Measurements from ENCODE around the gene OSBPL10.
"Not testable (repeated sequence)": the region's sequence is repeated elsewhere in the genome, so short reads cannot be mapped to it uniquely, and the experiment has no call there.

Gene OSBPL10

GRCh38 chr3:31800436-31800835 lies 180.6 kb downstream of the OSBPL10 start:
- H3K27ac ChIP-seq = no peak overlapping the region
- H3K4me3 ChIP-seq = no peak overlapping the region

DNA sequence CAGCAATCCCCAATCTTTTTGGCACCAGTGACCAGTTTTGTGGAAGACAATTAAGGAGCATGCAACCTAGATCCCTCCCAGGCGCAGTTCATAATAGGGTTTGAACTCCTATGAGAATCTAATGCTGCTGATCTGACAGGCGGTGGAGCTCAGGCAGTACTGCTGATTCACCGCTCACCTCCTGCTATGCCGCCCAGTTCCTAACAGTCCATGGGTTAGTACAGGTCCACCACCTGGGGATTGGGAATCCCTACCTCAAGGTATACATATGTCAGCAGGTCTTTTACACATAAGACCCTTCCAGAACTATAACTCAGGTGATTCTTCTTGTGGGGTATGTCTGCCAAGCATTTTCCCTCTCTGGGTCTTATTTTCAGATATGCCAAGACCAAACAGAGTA lies 182.2 kb downstream of the OSBPL10 start:
- H3K27ac ChIP-seq = no peak overlapping the region
- no peak overlapping the region for H3K4me3 ChIP-seq

GRCh38 chr3:31793821-31794220 lies 187.2 kb downstream of the OSBPL10 start:
- no peak overlapping the region for H3K27ac ChIP-seq
- no peak overlapping the region for H3K4me3 ChIP-seq

- Histone ChIP-seq H3K27ac (no peak overlapping the region), H3K4me3 (no peak overlapping the region)
Observed at GRCh38 chr3:31791090-31791430, 190.0 kb downstream of the OSBPL10 start.

DNA sequence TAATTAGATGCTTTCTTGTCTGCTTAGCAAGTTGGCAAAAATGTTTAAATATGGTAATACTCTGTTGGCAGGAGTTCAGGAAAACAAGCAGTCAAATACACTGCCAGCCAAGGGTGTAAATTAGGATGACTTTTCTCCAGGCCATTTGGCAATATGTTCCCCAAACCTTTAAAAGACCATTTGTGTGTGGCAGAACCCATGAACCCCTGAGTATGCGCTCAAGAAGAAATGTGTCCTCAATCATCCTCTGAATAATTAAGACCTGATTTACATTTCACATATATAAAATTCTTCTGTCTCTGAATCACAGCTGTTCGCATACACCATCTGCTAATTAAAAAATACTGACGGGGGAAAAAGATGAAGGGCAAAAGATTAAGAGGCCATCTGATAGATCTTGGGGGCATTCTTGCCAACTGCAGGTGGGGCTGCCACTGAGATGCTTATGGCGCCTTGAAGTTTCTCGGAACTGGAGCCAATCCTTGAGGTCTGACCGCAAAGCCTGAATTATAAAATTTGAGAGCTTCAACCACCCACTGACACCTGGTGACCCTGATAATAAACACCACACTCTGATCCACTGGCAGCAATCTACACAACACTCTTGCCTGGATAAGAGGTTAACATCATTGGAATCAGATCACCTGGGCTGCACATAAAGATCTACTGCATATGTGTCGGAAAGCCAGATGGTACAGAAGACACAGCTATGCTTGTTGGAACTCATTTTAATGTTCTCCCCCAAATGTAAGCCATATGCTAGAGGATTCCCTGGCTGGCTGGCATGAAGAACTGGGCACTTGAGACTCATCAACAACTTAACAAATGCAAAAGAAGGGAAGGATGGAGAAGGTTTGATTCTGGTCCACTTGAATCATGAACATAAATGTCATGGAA lies 190.6 kb downstream of the OSBPL10 start:
- Histone ChIP-seq H3K27ac (no peak overlapping the region), H3K4me3 (no peak overlapping the region)

DNA sequence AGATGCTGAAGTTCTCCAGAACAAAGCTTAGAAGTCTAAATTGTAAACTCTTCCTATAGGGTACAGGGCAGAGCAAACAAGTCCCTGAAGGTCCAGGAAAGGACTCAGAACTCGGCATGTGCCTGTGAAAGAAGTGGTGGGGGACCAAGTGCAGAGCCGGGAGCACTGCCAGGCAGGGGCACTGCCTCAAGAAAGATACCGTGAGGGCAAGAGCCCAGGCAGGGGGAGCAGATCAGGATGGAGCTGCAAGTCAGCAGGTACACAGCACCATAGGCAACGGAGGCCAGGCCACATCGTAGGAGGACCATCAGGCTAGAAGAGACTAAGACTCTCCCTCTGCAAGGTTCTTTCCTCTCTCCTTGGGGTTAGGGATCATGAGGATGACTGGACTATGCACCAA lies 191.6 kb downstream of the OSBPL10 start:
- Histone ChIP-seq H3K27ac (no peak overlapping the region), H3K4me3 (no peak overlapping the region)

DNA sequence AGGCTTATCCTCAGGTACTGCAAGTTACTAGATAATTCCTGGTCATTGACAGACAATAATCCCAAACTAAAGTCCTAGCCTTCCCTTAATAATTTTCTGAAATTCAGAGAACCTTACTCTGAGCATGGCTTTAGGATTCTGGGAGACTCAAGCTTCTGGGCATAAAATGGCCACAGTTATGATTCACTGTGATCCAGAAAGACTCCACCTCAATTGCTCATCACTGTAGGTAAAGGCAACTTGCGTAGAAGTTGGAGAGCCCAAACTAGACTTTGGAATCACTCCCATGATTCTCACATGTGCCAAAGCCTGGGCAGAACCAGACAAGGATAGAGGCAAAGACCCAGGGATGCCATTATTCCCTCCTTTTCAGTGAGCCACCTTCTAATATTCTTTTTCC lies 195.3 kb downstream of the OSBPL10 start:
- H3K4me3 ChIP-seq = no peak overlapping the region
- H3K27ac ChIP-seq = peak overlapping the region in 2 of 21 experiments; percentile 43 to 72

DNA sequence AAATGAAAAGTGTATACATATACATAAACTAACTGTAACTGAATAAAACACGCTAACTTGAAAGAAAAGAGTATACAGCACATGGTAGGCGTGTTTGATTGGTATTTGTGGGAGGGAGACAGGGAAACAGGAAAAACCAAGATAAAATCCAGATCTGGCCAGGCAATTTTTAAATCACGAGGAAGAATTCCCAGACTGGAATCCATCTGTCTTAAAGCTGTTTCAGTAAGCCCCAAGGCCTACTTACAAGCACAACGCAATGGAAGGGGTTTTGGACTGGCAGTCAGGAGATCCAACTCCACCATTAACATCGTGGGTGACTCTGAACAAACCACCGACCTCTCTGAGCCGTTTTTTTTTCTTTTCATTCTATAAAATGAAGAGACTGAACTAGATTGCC lies 195.8 kb downstream of the OSBPL10 start:
- H3K4me3 ChIP-seq = no peak overlapping the region
- peak overlapping the region in 2 of 21 experiments; percentile 43 to 72 for H3K27ac ChIP-seq

DNA sequence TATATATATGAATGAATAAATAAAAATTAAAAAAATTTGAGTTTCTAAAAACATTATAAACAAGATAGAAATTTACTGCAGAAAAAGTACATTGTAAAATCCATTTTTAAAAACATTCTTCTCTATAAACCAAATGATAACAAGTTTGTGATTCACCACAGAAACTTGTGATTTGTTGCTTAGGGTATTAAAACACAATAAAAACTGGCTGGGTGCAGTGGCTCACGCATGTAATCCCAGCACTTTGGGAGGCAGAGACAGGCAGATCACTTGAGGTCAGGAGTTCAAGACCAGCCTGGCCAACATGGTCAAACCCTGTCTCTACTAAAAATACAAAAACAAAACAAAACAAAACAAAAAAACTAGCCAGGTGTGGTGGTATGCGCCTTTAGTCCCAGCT lies 197.2 kb downstream of the OSBPL10 start:
- H3K27ac ChIP-seq, H3K4me3 ChIP-seq: not testable (repeated sequence)

GRCh38 chr3:31782306-31782705 lies 198.8 kb downstream of the OSBPL10 start:
- not testable (repeated sequence) for H3K4me3 ChIP-seq, H3K27ac ChIP-seq

DNA sequence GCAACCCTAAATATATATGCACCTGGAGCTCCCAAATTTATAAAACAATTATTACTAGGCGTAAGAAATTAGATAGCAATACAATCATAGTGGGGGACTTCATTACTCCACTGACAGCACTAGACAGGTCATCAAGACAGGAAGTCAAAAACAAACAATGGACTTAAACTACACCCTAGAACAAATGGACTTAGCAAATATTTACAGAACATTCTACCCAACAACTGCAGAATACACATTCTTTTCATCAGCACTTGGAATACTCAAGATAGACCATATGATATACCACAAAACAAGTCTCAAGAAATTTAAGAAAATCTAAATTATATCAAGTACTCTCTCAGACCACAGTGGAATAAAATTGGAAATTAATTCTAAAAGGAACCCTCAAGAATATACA lies 201.5 kb downstream of the OSBPL10 start:
- no peak overlapping the region for H3K4me3 ChIP-seq
- H3K27ac ChIP-seq = no peak overlapping the region

GRCh38 chr3:31777887-31778286 lies 203.2 kb downstream of the OSBPL10 start:
- Histone ChIP-seq H3K27ac (no peak overlapping the region), H3K4me3 (no peak overlapping the region)

- no peak overlapping the region for H3K4me3 ChIP-seq
- H3K27ac ChIP-seq = no peak overlapping the region
Observed at GRCh38 chr3:31777092-31777491, 204.0 kb downstream of the OSBPL10 start.

- H3K27ac ChIP-seq = no peak overlapping the region
- H3K4me3 ChIP-seq = no peak overlapping the region
Observed at GRCh38 chr3:31776016-31776415, 205.0 kb downstream of the OSBPL10 start.

DNA sequence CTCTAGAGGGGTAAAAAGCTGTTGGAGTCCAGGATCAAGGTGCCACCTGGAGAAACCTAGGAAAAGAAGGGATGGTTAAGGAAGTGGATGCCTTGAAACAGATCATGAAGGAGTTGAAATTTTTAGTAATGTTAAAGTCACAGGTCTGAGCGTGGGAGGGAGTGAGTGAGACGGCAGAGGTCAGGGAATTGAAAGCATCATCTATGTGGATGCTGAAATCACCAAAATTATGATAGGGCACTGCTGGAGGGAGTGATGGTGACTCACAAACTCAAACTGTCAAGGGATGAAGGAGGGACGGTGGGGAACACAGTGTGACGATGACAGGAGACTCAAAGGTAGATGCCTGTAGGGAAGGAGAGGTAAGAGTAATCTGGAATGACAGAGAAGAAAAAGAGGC lies 205.7 kb downstream of the OSBPL10 start:
- no peak overlapping the region for H3K27ac ChIP-seq
- H3K4me3 ChIP-seq = no peak overlapping the region

DNA sequence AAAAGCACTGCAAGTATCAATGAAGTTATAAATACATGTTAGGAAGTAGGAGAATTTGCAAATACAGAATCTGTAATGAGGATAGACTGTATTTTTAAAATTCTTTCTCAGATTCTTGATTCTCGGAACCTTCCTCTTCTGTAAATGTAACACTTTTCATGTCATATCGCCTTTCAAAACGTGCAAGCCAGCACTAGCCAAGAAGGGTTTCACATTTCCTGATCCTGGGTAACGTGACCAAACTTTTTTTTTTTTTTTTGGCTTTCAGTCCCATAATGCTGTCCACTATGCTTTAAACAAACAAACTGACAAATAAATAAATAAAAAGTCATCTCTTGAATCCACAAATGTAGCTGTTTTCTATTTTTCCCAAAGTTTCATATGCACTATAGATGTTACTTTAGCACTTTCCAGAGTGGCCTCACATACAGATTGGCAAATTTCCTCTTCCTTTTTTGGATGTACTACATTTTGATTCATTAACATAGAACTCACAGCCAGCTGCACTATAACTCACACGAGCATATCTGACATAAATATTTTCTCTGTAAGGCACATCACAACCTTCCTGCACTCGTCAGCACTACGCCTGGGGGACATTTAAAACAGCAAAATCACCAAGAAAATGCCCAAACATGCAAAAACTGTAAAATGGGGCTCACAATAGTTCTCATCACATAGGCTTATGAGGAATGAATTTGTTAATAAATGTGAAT lies 208.1 kb downstream of the OSBPL10 start:
- Histone ChIP-seq H3K27ac (no peak overlapping the region), H3K4me3 (no peak overlapping the region)

DNA sequence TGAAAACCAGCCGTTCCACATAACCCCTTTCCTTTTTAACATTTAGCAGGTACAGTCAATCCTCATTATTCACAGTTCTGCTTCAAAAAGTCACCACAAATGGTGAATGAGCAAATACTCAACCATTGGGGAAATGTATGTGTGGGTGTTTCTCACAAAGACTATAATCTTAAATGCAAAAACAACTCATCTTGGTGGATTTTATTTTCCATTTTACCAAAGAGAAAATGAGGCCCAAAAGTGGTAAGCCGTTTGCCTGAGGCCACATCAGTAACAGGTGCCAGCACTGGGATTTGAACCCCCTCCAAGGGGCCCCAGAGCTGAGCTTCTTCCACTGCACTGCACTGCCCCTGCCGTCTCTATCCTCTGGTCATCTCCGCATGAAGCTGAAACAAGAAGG lies 208.8 kb downstream of the OSBPL10 start:
- H3K27ac ChIP-seq = no peak overlapping the region
- H3K4me3 ChIP-seq = no peak overlapping the region

DNA sequence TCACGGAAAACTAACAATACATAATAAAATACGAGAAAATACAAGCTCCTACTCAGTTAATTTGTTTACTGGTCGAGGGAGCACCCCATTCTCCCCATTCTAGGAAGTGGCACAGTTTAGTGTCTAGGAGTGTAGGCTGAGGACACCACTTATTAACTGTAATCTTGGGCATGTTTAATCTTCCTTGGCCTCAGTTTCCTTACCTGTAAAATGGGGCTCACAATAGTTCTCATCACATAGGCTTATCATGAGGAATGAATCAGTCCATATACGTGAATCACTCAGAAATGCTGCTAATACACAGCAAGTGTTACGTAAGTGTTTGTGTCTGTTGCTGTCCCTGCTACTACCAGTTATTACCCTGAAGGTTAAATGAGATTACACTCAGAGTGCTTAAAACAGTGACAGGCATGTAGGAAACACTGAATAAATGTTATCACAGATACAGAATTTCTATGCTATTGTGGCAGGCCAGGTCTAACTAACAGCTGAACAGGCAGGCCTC lies 210.2 kb downstream of the OSBPL10 start:
- no peak overlapping the region for H3K27ac ChIP-seq

DNA sequence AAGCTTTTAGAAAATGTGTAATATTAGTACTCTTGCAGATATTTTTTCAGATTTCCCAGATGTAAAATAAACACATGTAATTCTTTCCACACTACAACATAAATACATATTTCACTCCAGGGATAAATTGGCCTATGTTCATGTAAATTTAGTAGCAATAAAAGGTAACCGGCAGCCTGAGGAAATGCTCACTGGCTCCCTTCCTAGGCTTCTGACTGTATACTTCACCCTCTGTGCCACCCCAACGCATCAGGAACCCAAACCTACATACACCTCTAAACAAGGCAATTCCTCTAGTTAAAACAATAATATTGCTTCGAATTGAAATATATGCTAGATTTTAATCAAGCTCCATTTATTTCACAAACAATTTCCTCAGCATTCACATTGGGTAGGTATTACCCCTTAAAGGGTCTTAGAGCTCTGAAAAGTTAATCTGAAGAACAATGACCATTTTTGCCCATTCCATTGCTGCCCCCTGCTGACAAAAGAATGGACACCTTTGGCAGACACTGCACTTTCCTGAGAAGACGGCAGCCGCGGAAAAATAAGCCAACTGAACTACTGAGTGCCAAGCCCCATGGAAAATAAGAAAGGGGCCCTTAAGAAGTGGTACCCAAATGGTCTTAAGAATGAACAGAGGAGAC lies 212.5 kb downstream of the OSBPL10 start:
- no peak overlapping the region for H3K27ac ChIP-seq

More for the DNA sequence above, 210.2 kb downstream of the OSBPL10 start:
- no peak overlapping the region for H3K4me3 ChIP-seq

DNA sequence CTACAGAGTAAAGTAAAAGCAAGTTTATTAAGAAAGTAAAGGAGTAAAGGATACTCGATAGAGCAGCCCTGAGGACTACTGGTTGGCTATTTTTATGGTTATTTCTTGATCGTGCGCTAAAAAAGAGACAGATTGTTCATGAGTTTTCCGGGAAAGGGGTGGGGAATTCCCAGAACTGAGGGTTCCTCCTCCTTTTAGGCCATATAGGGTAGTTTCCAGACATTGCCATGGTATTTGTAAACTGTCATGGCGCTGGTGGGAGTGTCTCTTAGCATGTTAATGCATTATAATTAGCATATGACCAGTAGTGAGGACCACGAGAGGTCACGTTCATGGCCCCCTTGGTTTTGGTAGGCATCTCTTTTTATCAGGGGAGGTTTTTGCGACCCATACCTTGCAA lies 213.1 kb downstream of the OSBPL10 start:
- Histone ChIP-seq H3K4me3 (no peak overlapping the region), H3K27ac (no peak overlapping the region)

More for the DNA sequence above, 212.5 kb downstream of the OSBPL10 start:
- no peak overlapping the region for H3K4me3 ChIP-seq

- H3K27ac ChIP-seq = no peak overlapping the region
- H3K4me3 ChIP-seq = no peak overlapping the region
Observed at GRCh38 chr3:31766669-31767068, 214.4 kb downstream of the OSBPL10 start.
